ENCODE measurements around the gene PSMD7. TPM values are rescaled to one million over a fixed set of nuclear protein-coding genes. Genes with fewer than 3 reads are reported as not detected.
"Not testable (repeated sequence)": the region's sequence is repeated elsewhere in the genome, so short reads cannot be mapped to it uniquely, and the experiment has no call there.

PSMD7 gene
- total and polyA plus RNA-seq, 4 donors, result 74.9 to 112 (median 91.6) TPM

- H3K4me1 ChIP-seq (ENCODE audit: control insufficient read depth, insufficient read depth, low read length); H3K9me3 ChIP-seq (ENCODE audit: control insufficient read depth, insufficient read depth, low read length); H3K27ac ChIP-seq (ENCODE audit: low read depth, low read length); DNase-seq (ENCODE audit: low read depth in 4 of 6, low spot score in 6 of 6); H3K27me3 ChIP-seq (ENCODE audit: control insufficient read depth, insufficient read depth, low read length); H3K4me3 ChIP-seq (ENCODE audit: low read depth, low read length): not testable (repeated sequence)
- WGBS (ENCODE audit: insufficient coverage), result 100% methylated on average over 3 of the region's 9 CpGs
- peaks cover 47% of the 10 kb centered on the region for H3K36me3 ChIP-seq (ENCODE audit: control insufficient read depth, insufficient read depth, low read length)
These were observed 31.7 kb downstream of the PSMD7 start for GRCh38 chr16:74328346-74328745.

DNA sequence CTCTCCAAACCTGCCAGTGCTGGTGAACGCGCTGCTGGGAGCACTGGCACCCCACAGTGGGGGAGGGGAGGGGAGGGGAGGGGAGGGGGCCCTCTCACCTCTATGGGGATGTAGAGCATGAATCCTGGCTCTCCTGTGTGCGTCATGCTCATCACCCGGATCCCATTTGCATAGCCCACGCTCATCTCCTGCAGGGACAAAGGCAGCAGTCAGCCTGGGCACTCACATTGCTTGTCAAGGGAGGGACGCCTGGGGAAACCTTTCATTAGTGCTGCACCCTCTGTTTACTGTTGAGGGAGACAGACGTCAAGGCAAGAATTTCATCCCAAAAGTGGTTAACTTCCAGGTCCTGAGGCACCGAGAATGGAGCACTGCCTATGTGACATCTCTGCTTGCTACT lies 35.9 kb downstream of the PSMD7 start:
- not testable (repeated sequence) for H3K27me3 ChIP-seq (ENCODE audit: control insufficient read depth, insufficient read depth, low read length); H3K9me3 ChIP-seq (ENCODE audit: control insufficient read depth, insufficient read depth, low read length)
- 71% methylated on average over 3 of the region's 8 CpGs for WGBS (ENCODE audit: insufficient coverage)

DNA sequence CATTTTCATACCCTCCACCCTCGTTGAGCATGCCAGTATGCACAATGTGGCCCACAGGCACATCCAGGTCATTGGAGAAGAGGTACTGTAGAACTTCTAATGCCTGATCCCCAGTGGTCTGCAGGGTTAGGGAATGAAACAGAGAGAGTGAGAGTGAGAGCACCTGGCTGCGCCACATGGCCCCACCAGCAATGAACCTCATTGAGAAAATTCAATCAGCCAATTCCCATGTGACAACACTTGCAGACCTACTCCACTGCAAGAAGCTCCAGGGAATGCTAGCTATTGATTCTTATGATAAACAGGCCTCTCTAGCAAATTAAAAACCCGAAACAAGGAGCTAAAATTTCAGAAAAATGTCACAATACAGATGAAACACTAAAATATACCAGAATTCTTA lies 40.9 kb downstream of the PSMD7 start:
- 100% methylated on average over 1 of the region's 3 CpGs for WGBS (ENCODE audit: insufficient coverage)
- not testable (repeated sequence) for DNase-seq (ENCODE audit: low read depth in 4 of 6, low spot score in 6 of 6); H3K4me1 ChIP-seq (ENCODE audit: control insufficient read depth, insufficient read depth, low read length); H3K4me3 ChIP-seq (ENCODE audit: low read depth, low read length); H3K9me3 ChIP-seq (ENCODE audit: control insufficient read depth, insufficient read depth, low read length); H3K27me3 ChIP-seq (ENCODE audit: control insufficient read depth, insufficient read depth, low read length); H3K27ac ChIP-seq (ENCODE audit: low read depth, low read length)
- peaks cover 26% of the 10 kb centered on the region for H3K36me3 ChIP-seq (ENCODE audit: control insufficient read depth, insufficient read depth, low read length)

More for the DNA sequence above, 35.9 kb downstream of the PSMD7 start:
- H3K4me3 ChIP-seq (ENCODE audit: low read depth, low read length); H3K27ac ChIP-seq (ENCODE audit: low read depth, low read length); DNase-seq (ENCODE audit: low read depth in 4 of 6, low spot score in 6 of 6); H3K4me1 ChIP-seq (ENCODE audit: control insufficient read depth, insufficient read depth, low read length): not testable (repeated sequence)
- peaks cover 32% of the 10 kb centered on the region for H3K36me3 ChIP-seq (ENCODE audit: control insufficient read depth, insufficient read depth, low read length)

DNA sequence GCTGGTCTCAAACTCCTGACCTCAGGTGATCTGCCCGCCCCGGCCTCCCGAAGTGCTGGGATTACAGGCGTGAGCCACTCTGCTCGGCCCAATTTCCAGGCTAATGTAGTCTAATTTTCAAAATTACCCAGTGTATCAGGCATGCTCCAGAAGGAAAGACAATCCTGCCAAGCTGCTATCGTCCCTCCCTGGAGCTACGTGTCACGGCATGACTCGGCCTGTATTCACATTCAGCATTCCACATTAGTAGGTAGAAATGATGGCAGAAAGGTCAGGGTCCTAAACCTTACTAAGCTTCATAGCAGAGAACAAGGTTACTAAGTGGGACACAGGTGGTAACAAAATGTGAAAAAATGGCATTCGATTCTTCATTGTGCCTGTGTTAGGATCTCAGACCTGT lies 42.6 kb downstream of the PSMD7 start:
- not testable (repeated sequence) for H3K27me3 ChIP-seq (ENCODE audit: control insufficient read depth, insufficient read depth, low read length); H3K4me3 ChIP-seq (ENCODE audit: low read depth, low read length); DNase-seq (ENCODE audit: low read depth in 4 of 6, low spot score in 6 of 6); H3K27ac ChIP-seq (ENCODE audit: low read depth, low read length); H3K4me1 ChIP-seq (ENCODE audit: control insufficient read depth, insufficient read depth, low read length); H3K9me3 ChIP-seq (ENCODE audit: control insufficient read depth, insufficient read depth, low read length)
- WGBS (ENCODE audit: insufficient coverage), result 90% methylated on average over 2 of the region's 10 CpGs
- peaks cover 29% of the 10 kb centered on the region for H3K36me3 ChIP-seq (ENCODE audit: control insufficient read depth, insufficient read depth, low read length)

DNA sequence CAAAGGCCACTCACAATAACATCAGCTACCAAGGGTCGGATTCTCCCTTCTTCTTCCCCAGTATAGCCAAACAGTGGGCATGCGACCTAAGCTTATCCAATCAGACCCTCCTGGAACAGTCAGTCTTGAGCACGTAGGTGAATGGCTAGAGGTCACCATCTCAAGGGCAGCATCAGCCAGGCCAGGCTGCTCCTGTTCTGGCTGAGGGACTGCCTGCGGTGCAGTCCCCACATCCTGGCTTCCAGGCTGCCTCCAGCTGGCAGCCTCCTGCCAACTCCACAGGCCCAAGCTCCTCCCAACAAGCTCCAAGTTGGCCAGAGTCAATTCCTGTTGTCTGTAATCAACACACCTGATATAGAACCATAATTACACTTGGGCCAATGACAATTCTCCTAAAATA lies 56.4 kb downstream of the PSMD7 start:
- H3K4me1 ChIP-seq (ENCODE audit: control insufficient read depth, insufficient read depth, low read length); H3K27me3 ChIP-seq (ENCODE audit: control insufficient read depth, insufficient read depth, low read length); H3K9me3 ChIP-seq (ENCODE audit: control insufficient read depth, insufficient read depth, low read length); H3K27ac ChIP-seq (ENCODE audit: low read depth, low read length); DNase-seq (ENCODE audit: low read depth in 4 of 6, low spot score in 6 of 6); H3K4me3 ChIP-seq (ENCODE audit: low read depth, low read length): not testable (repeated sequence)
- peaks cover 32% of the 10 kb centered on the region for H3K36me3 ChIP-seq (ENCODE audit: control insufficient read depth, insufficient read depth, low read length)
- 88% methylated on average over 3 of the region's 4 CpGs for WGBS (ENCODE audit: insufficient coverage)

Other genes with a start within 250 kb of the PSMD7 start
- 1 to 10 TPM; 1.4 to 5.1 TPM for gene NPIPB15, start 79.5 kb downstream of the PSMD7 start, total RNA-seq
- 10 to 100 TPM in 1 of 2 donors, 1 to 10 TPM in 1; 8.9 to 11.3 TPM for gene NPIPB15, start 79.5 kb downstream of the PSMD7 start, polyA plus RNA-seq (ENCODE audit: insufficient read length in 2 of 2)
- 1 to 10 TPM; 1.3 to 5.1 TPM for gene CLEC18B, start 124.7 kb downstream of the PSMD7 start, total RNA-seq
- gene CLEC18B, start 124.7 kb downstream of the PSMD7 start, polyA plus RNA-seq (ENCODE audit: insufficient read length in 2 of 2), result 1 to 10 TPM; 3.9 to 6.9 TPM

Data from spinal cord (tissue), 10 donors.